K562 (cell line): ENCODE results near the gene MRPL9. TPM values are rescaled to one million over a fixed set of nuclear protein-coding genes. Genes with fewer than 3 reads are reported as not detected.

ENCODE experiments used
- ATAC-seq: fragments of 200-7000 bp; cut with Tn5 transposase; 3 replicates; pipeline ENCODE4 v1.9.1; 2020; ENCODE audit warnings: moderate library complexity
- BruUV-seq: library from RNA; stranded (reverse); fragments of 400-500 nt; replicated peaks from 2 replicates; lab custom pipeline; 2021; lab: Mats Ljungman, UMichigan
- CTCF ChIA-PET: fragments of 300-600 bp; formaldehyde crosslinking; extraction: SDS; loops from one replicate; lab custom pipeline; 2021; ENCODE audit warnings: low intra/inter-chr PET ratio; lab: Yijun Ruan, JAX
- POLR2A ChIA-PET: fragments of 300-600, 350-650 bp; sonication (Branson Sonifier 250); formaldehyde crosslinking; extraction: SDS; loops from one replicate; lab custom pipeline; 2021; ENCODE audit warnings: antibody characterized with exemption, inconsistent platforms; lab: Yijun Ruan, JAX
- DNase-seq, 4 experiments: peaks; one replicate each; pipeline versions ENCODE4 v3.0.0 to v3.0.0-alpha.2; 2011 to 2018; ENCODE audit warnings: low spot score in 3 of 4, mixed read lengths in 3 of 4; ENCODE audit errors: extremely low read depth in 1 of 4
- FAIRE-seq: peaks from 2 replicates; lab custom pipeline; 2011; peaks lifted over from hg19 to GRCh38; lab: Jason Lieb, UNC
- H2AFZ ChIP-seq: 2 replicates; pipeline ENCODE4 v1.6.0; 2011; ENCODE audit warnings: low read depth, low read length, control low read depth, inconsistent platforms
- H3K27ac ChIP-seq: fragments of 200-600 bp; 3 replicates; pipeline ENCODE4 v1.8.0; 2011; ENCODE audit warnings: low read depth, mild to moderate bottlenecking, control low read depth, inconsistent platforms, low read length, moderate library complexity, mixed read lengths; ENCODE audit errors: extremely low read depth
- H3K27me3 ChIP-seq, 2 experiments: fragments of 300-600 bp in 1 of 2; 2 replicates in 1 of 2; 3 replicates in 1 of 2; pipeline versions ENCODE4 v1.6.0 to v1.8.0; 2011; ENCODE audit warnings: inconsistent platforms in 2 of 2, low read length in 2 of 2, mild to moderate bottlenecking in 1 of 2, mixed read lengths in 1 of 2, moderate library complexity in 1 of 2; ENCODE audit not compliant: control insufficient read depth in 2 of 2, insufficient read depth in 2 of 2
- H3K36me3 ChIP-seq: fragments of 300-600 bp; 3 replicates; pipeline ENCODE4 v1.8.0; 2011; ENCODE audit warnings: mild to moderate bottlenecking, low read length, inconsistent platforms; ENCODE audit not compliant: control insufficient read depth, insufficient read depth
- H3K4me1 ChIP-seq, 2 experiments: fragments of 200-600 bp in 1 of 2; replicated peaks in 1 of 2; 2 replicates in 1 of 2; 3 replicates in 1 of 2; pipeline versions ENCODE4 v1.5.1 to v1.8.0; 2011; ENCODE audit warnings: inconsistent platforms in 2 of 2, low read length in 2 of 2, mild to moderate bottlenecking in 1 of 2, mixed read lengths in 1 of 2, moderate library complexity in 1 of 2; ENCODE audit not compliant: control insufficient read depth in 2 of 2, insufficient read depth in 2 of 2
- H3K4me2 ChIP-seq: 2 replicates; pipeline ENCODE4 v1.6.1; 2011; ENCODE audit warnings: low read length, control low read depth, inconsistent platforms, mixed read lengths; ENCODE audit not compliant: insufficient read depth
- H3K4me3 ChIP-seq: fragments of 200-600 bp; sonication (generic), shearing (Covaris generic); 2 replicates; pipeline ENCODE4 v1.5.1; 2016; ENCODE audit warnings: control low read depth, inconsistent platforms
- H3K79me2 ChIP-seq: fragments of 200-600 bp; 3 replicates; pipeline ENCODE4 v1.8.0; 2011; ENCODE audit warnings: low read length, inconsistent platforms; ENCODE audit not compliant: control insufficient read depth, insufficient read depth
- H3K9ac ChIP-seq, 2 experiments: 2 replicates each; pipeline versions ENCODE4 v1.6.0 to v1.6.1; 2011; ENCODE audit warnings: low read depth in 2 of 2, low read length in 2 of 2, control low read depth in 1 of 2, inconsistent platforms in 1 of 2, mild to moderate bottlenecking in 1 of 2, mixed read lengths in 1 of 2; ENCODE audit not compliant: insufficient read depth in 1 of 2
- H3K9me1 ChIP-seq: one replicate; pipeline ENCODE4 v1.6.0; 2011; ENCODE audit warnings: inconsistent platforms, mild to moderate bottlenecking, low read length, moderate library complexity; ENCODE audit not compliant: control insufficient read depth, insufficient read depth
- H3K9me3 ChIP-seq: replicated peaks from 2 replicates; pipeline ENCODE4 v1.5.1; 2011; ENCODE audit warnings: low read depth, low read length, inconsistent platforms; ENCODE audit not compliant: control insufficient read depth, insufficient read depth
- H4K20me1 ChIP-seq: replicated peaks from 2 replicates; pipeline ENCODE4 v1.6.1; 2011; ENCODE audit warnings: low read length, inconsistent platforms, mixed read lengths; ENCODE audit not compliant: control insufficient read depth, insufficient read depth
- CBFB ChIP-seq: sonication (generic); formaldehyde crosslinking; IDR thresholded peaks from 2 replicates; pipeline ENCODE4 v1.4.0; 2020; ENCODE audit warnings: mild to moderate bottlenecking, missing genetic modification reagents
- FOS ChIP-seq: IDR thresholded peaks from 3 replicates; pipeline ENCODE4 v1.6.1; 2011; ENCODE audit not compliant: insufficient read length; ENCODE audit errors: extremely low read depth
- FOXA1 ChIP-seq: fragments of 450-650 bp; IDR thresholded peaks from 2 replicates; pipeline ENCODE4 v1.6.1; 2016; ENCODE audit warnings: mild to moderate bottlenecking, borderline replicate concordance
- KLF16 ChIP-seq: IDR thresholded peaks from 2 replicates; pipeline ENCODE4 v1.6.1; 2016; ENCODE audit warnings: antibody characterized with exemption
- MNT ChIP-seq, 2 experiments: fragments of 450-650 bp; conservative IDR thresholded peaks; 2 replicates each; pipeline ENCODE4 v1.6.1; 2017; ENCODE audit warnings: mild to moderate bottlenecking in 2 of 2, moderate library complexity in 2 of 2
- NCOA4 ChIP-seq: fragments of 450-650 bp; IDR thresholded peaks from 2 replicates; pipeline ENCODE4 v1.6.1; 2018; ENCODE audit warnings: mild to moderate bottlenecking; ENCODE audit not compliant: partially characterized antibody
- PHTF2 ChIP-seq: fragments of 250-450 bp; sonication (Bioruptor Pico); IDR thresholded peaks from 2 replicates; pipeline ENCODE4 v1.5.0; 2021; ENCODE audit warnings: mild to moderate bottlenecking
- RBFOX2 ChIP-seq: fragments of 200-400 bp; formaldehyde crosslinking; IDR thresholded peaks from 2 replicates; pipeline ENCODE4 v1.6.1; 2017; ENCODE audit warnings: low read depth, mild to moderate bottlenecking, low read length, moderate library complexity
- SAFB ChIP-seq: fragments of 200-400 bp; formaldehyde crosslinking; IDR thresholded peaks from 2 replicates; pipeline ENCODE4 v1.6.1; 2017; ENCODE audit warnings: low read depth, low read length, borderline replicate concordance
- SAP30 ChIP-seq: fragments of 200-600 bp; sonication (generic); IDR thresholded peaks from 2 replicates; pipeline ENCODE4 v1.6.1; 2012; ENCODE audit warnings: borderline replicate concordance, low read depth, mild to moderate bottlenecking, moderate library complexity, low read length, control low read depth, inconsistent platforms; ENCODE audit not compliant: insufficient read depth, poor library complexity, severe bottlenecking
- SNAPC5 ChIP-seq: fragments of 250-450 bp; sonication (Bioruptor Pico); IDR thresholded peaks from 2 replicates; pipeline ENCODE4 v1.8.0; 2021; ENCODE audit warnings: moderate library complexity, mild to moderate bottlenecking, inconsistent platforms
- TARDBP ChIP-seq: fragments of 450-650 bp; IDR thresholded peaks from 2 replicates; pipeline ENCODE4 v1.6.1; 2016
- THAP7 ChIP-seq: fragments of 250-450 bp; sonication (Bioruptor Pico); IDR thresholded peaks from 2 replicates; pipeline ENCODE4 v1.5.0; 2021
- ZFP30 ChIP-seq: fragments of 250-450 bp; sonication (Bioruptor Pico); IDR thresholded peaks from 2 replicates; pipeline ENCODE4 v1.8.0; 2022; ENCODE audit warnings: moderate library complexity, mild to moderate bottlenecking, inconsistent platforms, borderline replicate concordance
- ZFPM2 ChIP-seq: fragments of 250-450 bp; sonication (Bioruptor Pico); IDR thresholded peaks from 2 replicates; pipeline ENCODE4 v1.5.1; 2022; ENCODE audit warnings: mild to moderate bottlenecking
- ZNF740 ChIP-seq, 3 experiments: fragments of 200-800 bp in 1 of 3; sonication (Bioruptor generic) in 1 of 3; sonication (generic) in 1 of 3; formaldehyde crosslinking in 1 of 3; IDR thresholded peaks; 2 replicates each; pipeline versions ENCODE4 v1.6.1 to v1.8.0; 2016 to 2022; ENCODE audit warnings: mild to moderate bottlenecking in 2 of 3, missing compliant biosample characterization in 2 of 3, missing genetic modification characterization in 2 of 3, missing genetic modification reagents in 1 of 3
- ZNF764 ChIP-seq: fragments of 250-450 bp; sonication (Bioruptor Pico); IDR thresholded peaks from 2 replicates; pipeline ENCODE4 v1.4.0; 2020; ENCODE audit warnings: low read depth, mild to moderate bottlenecking, moderate library complexity
- WGBS: fragments of 100-300 bp; shearing (Covaris generic); methylation state at CpG from one replicate; pipeline ENCODE4 v1.1.6; 2016; ENCODE audit warnings: low coverage, mixed read lengths; ENCODE audit not compliant: insufficient coverage; ENCODE audit errors: missing lambda C conversion rate; 5-methylcytosine and 5-hydroxymethylcytosine counted together
- in situ Hi-C: fragments of 300-500 bp; cut with MboI; formaldehyde crosslinking; loops from 4 replicates; pipeline ENCODE4 v1.15.0; 2018; ENCODE audit warnings: inconsistent platforms, mixed read lengths
- intact Hi-C: fragments of 100-400 bp; cut with micrococcal nuclease; formaldehyde crosslinking; loops from 2 replicates; pipeline ENCODE4 v1.14.2; 2022
- polyA plus RNA-seq, 8 experiments: library from polyadenylated mRNA; depleted of rRNA in 4 of 8; stranded (reverse) in 5 of 8; unstranded in 3 of 8; fragments of >200 nt; fragmentation: Nextera tagmentation in 2 of 8; fragmentation: Illumina TruSeq in 1 of 8; extraction: Ambion mirVana in 2 of 8; extraction: Trizol in 1 of 8; gene quantifications; 2 replicates each; pipeline versions ENCODE4 v1.2.1 to v1.2.3, GENCODE V29; 2011 to 2014; ENCODE audit warnings: inconsistent platforms in 1 of 8, missing spikeins in 1 of 8
- total RNA-seq, 7 experiments: library from RNA; depleted of rRNA in 6 of 7; stranded (reverse); fragments of >200 nt in 6 of 7; fragmentation: Illumina TruSeq in 2 of 7; extraction: Trizol in 2 of 7; gene quantifications; 2 replicates each; pipeline versions ENCODE4 v1.2.1 to v1.2.3, GENCODE V29; 2011 to 2021; ENCODE audit warnings: low replicate concordance in 1 of 7

The MRPL9 gene
- total and polyA plus RNA-seq, 9 of the 15 experiments (the other 6 are each of a cell fraction or from before 2014, with no cell fraction given), result 38.0 to 162 (median 111) TPM

- peak; percentile 50 to 61; a peak in 3 of 4 replicates for TF ChIP-seq MNT (conservative IDR thresholded peaks at IDR 0.05)
Observed at GRCh38 chr1:151716771-151717631, 46.3 kb downstream of the MRPL9 start, which contains the start of gene CELF3 (continued).

- no TSS peak for BruUV-seq
- ChIA-PET CTCF (interaction anchor here (0.5 kb wide), 1 partner anchor 20 kb away, joined by 3 read pairs; no protein-coding TSS in a partner anchor), POLR2A (interaction anchor here (1.0 to 1.7 kb wide), 3 partner anchors 13 to 120 kb away, joined by 3 to 7 read pairs (median 3); partner anchors contain the start of gene MRPL9)
- no peak overlapping the region for H2AFZ ChIP-seq
- H3K36me3 ChIP-seq, result no peaks in the 10 kb centered on the region
- H3K27me3 ChIP-seq, result peaks cover 6 to 51% of the 10 kb centered on the region in 2 experiments; a peak in 3 of 5 replicates
- H3K9me3 ChIP-seq, result no peaks in the 10 kb centered on the region
- in situ Hi-C loops, result no loop called here
- no peaks in the 10 kb centered on the region for H3K9me1 ChIP-seq
- DNase-seq (no peak), FAIRE-seq (no peak), ATAC-seq (no peak)
- peaks cover 13 to 18% of the 10 kb centered on the region in 2 experiments for H3K4me1 ChIP-seq
- peaks cover 23% of the 10 kb centered on the region for H4K20me1 ChIP-seq
- WGBS, result 0% methylated on average over 2 of the region's 11 CpGs
- intact Hi-C loops, result no loop called here
- H3K4me3 ChIP-seq, result no peak overlapping the region
- H3K27ac ChIP-seq, result no peak overlapping the region
- no peak overlapping the region for H3K9ac ChIP-seq
- H3K79me2 ChIP-seq, result no peaks in the 10 kb centered on the region
- no peak overlapping the region for H3K4me2 ChIP-seq
- no peak for TF ChIP-seq PHTF2 (CRISPR knock-in tag)
- no peak for TF ChIP-seq ZNF764 (CRISPR knock-in tag)
- no peak for TF ChIP-seq SAP30
- TF ChIP-seq SAFB, result no peak
- no peak for TF ChIP-seq FOS
- no peak for TF ChIP-seq ZNF740 (CRISPR knock-in tag; IDR thresholded peaks at IDR 0.05)
- TF ChIP-seq ZNF740 (tag; IDR thresholded peaks at IDR 0.05), result no peak
- no peak for TF ChIP-seq FOXA1
- TF ChIP-seq NCOA4, result no peak
- no peak for TF ChIP-seq CBFB (CRISPR knock-in tag)
- TF ChIP-seq SNAPC5 (CRISPR knock-in tag), result no peak
- no peak for TF ChIP-seq THAP7 (CRISPR knock-in tag)
- no peak for TF ChIP-seq RBFOX2
- TF ChIP-seq TARDBP, result no peak
- TF ChIP-seq KLF16, result no peak
- TF ChIP-seq ZFP30 (CRISPR knock-in tag), result no peak
- no peak for TF ChIP-seq ZFPM2
Observed at GRCh38 chr1:151716405-151716762, 46.9 kb downstream of the MRPL9 start.
